ENCODE data around the gene APBA1.

The APBA1 gene

DNA sequence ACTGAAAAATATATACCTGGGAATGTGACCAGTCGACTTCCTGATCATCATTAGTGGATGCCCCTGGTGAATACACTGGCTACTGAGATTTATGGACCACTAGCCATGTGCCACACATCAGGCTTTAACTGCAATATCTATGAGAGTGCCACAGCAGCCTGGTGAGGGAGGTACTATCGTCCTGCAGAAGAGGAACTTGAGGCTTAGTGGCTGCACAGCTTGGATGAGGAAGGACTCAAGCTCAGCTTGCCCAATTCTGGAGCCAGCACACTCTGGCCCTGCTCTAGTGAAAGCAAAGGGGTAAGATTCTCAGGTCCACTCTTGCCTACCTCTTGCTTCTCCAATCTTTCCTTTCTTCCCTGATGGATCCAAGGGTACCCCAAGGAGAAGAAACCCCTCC is 217.8 kb downstream of the APBA1 start:
- TF ChIP-seq, protein P1, sequence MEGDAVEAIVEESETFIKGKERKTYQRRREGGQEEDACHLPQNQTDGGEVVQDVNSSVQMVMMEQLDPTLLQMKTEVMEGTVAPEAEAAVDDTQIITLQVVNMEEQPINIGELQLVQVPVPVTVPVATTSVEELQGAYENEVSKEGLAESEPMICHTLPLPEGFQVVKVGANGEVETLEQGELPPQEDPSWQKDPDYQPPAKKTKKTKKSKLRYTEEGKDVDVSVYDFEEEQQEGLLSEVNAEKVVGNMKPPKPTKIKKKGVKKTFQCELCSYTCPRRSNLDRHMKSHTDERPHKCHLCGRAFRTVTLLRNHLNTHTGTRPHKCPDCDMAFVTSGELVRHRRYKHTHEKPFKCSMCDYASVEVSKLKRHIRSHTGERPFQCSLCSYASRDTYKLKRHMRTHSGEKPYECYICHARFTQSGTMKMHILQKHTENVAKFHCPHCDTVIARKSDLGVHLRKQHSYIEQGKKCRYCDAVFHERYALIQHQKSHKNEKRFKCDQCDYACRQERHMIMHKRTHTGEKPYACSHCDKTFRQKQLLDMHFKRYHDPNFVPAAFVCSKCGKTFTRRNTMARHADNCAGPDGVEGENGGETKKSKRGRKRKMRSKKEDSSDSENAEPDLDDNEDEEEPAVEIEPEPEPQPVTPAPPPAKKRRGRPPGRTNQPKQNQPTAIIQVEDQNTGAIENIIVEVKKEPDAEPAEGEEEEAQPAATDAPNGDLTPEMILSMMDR (conservative IDR thresholded peaks at IDR 0.05; ENCODE audit: control insufficient read depth, insufficient read depth, low read depth, low read length): no peak

DNA sequence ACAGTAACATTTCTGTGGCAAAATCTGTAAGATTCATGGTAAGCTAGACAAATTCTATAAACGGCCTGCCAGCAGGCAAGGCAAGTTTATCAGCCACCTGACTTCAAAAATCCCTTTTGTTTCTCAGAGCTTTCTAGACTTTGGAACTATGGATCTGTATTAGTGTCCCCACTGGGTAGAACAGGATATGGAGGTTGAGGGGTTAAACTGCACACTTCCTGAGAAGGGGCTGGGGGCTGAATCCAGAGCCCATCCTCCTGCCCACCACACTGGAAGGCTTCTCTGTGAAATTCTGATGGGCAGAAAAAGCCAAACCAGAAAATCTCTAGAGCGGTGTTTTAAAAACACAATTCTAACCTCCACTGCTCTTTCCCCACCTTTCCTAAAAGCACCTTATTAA is 218.4 kb downstream of the APBA1 start:
- TF ChIP-seq, protein P1 (conservative IDR thresholded peaks at IDR 0.05; ENCODE audit: control insufficient read depth, insufficient read depth, low read depth, low read length): no peak
- H3K4me3 ChIP-seq (ENCODE audit: control insufficient read depth, low read depth, low read length): no peak overlapping the region
- DNase-seq (ENCODE audit: low read depth): no peak

More for the DNA sequence above, 217.8 kb downstream of the APBA1 start:
- no peak for DNase-seq (ENCODE audit: low read depth)
- H3K4me3 ChIP-seq (ENCODE audit: control insufficient read depth, low read depth, low read length): no peak overlapping the region

DNA sequence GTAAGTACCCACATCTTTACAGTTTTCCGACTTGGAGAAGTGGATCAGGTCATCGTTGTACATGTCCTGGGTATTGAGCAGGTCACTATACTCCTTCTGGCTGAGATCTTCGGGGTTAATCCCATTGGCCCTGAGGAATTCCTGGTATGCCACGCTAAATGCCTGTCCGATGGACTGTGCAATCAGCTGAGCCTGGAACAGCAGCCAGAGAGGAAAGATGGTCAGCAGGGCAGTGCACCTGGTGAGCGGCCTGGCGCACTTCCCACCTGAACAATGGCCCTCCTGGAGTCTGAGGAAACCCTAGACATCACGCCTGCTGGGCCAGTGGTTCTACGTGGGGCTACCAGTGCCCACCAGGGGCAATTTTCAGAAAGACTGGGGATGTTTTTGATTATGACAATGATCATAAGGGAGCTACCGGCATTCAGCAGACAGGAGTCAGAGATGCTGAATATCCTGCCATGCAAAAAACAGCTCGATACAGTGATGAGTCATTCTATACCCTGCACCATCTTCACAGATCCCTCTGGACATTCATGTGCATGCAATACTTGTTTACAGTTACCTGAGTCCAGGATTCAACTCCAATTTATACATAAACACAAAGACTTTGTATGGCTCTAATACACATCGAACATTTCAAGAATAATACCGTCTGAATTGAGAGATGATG is 219.9 kb downstream of the APBA1 start:
- DNase-seq (ENCODE audit: low read depth): no peak
- TF ChIP-seq, protein P1 (conservative IDR thresholded peaks at IDR 0.05; ENCODE audit: control insufficient read depth, insufficient read depth, low read depth, low read length): no peak

DNA sequence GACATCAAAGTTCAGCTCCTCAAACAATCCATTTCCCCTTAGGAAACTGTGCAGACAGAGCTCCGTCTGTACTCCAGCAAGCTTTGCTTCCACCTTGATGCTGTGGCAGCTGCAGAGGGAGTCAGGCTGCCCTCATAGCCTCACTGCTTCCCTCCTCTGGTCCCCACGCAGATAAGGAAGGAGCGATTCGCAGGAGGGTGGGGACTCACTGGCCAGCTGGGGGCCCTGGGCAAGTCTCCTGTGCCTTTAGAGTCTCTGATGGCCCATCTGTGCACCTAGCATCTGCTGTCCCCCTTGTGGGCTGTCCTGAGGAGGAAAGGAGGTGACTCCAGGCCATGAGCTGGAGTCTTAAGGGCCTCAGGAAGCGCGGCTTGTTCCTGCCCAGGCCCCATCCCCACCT is 225.7 kb downstream of the APBA1 start:
- DNase-seq (ENCODE audit: low read depth): no peak
- TF ChIP-seq, protein P1 (conservative IDR thresholded peaks at IDR 0.05; ENCODE audit: control insufficient read depth, insufficient read depth, low read depth, low read length): no peak

More for the DNA sequence above, 219.9 kb downstream of the APBA1 start:
- H3K4me3 ChIP-seq (ENCODE audit: control insufficient read depth, low read depth, low read length): no peak overlapping the region

DNA sequence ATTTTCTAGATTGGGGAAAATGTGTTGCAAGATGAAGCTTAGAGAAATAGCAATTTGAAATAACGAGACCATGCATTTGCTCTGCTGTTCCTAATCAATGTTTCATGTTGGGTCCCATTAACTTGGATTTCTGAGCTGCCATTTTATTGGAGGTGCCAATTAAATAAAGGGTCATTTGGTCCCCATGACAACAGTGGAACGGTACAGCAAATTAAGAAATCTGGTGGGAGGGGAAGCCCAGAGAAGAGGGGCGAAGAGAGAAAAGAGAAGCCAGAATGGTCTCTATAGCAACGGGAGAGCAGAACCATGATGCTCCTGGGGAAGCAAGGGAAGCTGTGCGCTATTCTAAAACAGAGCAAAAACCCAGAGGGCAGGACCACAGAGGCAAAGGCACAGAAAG is 226.9 kb downstream of the APBA1 start:
- H3K4me3 ChIP-seq (ENCODE audit: control insufficient read depth, low read depth, low read length): no peak overlapping the region
- TF ChIP-seq, protein P1 (conservative IDR thresholded peaks at IDR 0.05; ENCODE audit: control insufficient read depth, insufficient read depth, low read depth, low read length): no peak
- DNase-seq (ENCODE audit: low read depth): no peak

More for the DNA sequence above, 225.7 kb downstream of the APBA1 start:
- no peak overlapping the region for H3K4me3 ChIP-seq (ENCODE audit: control insufficient read depth, low read depth, low read length)

DNA sequence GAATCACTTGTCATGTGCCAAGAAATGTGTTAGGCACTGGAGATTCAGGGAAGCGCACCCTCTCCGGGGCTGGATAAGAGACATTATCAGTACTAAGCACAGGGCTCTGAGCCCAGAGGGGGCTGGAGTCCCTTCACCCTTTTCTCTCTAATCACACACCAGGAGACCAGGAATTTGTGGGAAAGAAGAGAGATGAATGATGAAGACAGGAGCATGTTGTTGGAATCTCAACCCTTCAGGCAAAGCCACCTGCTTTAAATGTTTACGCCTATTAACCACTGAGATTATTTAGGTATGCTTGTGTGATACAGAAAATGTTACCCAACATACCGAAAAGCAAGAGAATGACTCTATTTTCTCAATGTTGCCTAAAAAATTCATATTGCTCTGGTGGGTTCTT is 227.4 kb downstream of the APBA1 start:
- no peak for DNase-seq (ENCODE audit: low read depth)
- H3K4me3 ChIP-seq (ENCODE audit: control insufficient read depth, low read depth, low read length): no peak overlapping the region
- TF ChIP-seq, protein P1 (conservative IDR thresholded peaks at IDR 0.05; ENCODE audit: control insufficient read depth, insufficient read depth, low read depth, low read length): no peak
